Glomerular endothelial cell (primary cell): ENCODE results near the gene CCDC107. TPM values are rescaled to one million over a fixed set of nuclear protein-coding genes. Genes with fewer than 3 reads are reported as not detected.

Experiments
- DNase-seq: peaks from one replicate; pipeline ENCODE4 v3.0.0-alpha.2; 2011; ENCODE audit warnings: low read depth, low spot score; ENCODE audit errors: extremely low read depth
- total RNA-seq: library from RNA; depleted of rRNA; stranded (reverse); fragments of >200 nt; gene quantifications from 2 replicates; pipeline ENCODE4 v1.2.3, GENCODE V29; 2015

Gene CCDC107
- total RNA-seq, 1 donor from 2014 or later: 18.6 TPM

- no peak for DNase-seq
Observed at GRCh38 chr9:35681341-35682002, 23.4 kb downstream of the CCDC107 start.

- no peak for DNase-seq
Observed at GRCh38 chr9:35682051-35682450, 24.0 kb downstream of the CCDC107 start.

GRCh38 chr9:35682520-35683315 is 24.6 kb downstream of the CCDC107 start:
- no peak for DNase-seq

- no peak for DNase-seq
Observed at GRCh38 chr9:35683323-35683722, 25.2 kb downstream of the CCDC107 start.

- no peak for DNase-seq
Observed at GRCh38 chr9:35684921-35685320, 26.8 kb downstream of the CCDC107 start.

GRCh38 chr9:35685506-35685905 is 27.4 kb downstream of the CCDC107 start:
- no peak for DNase-seq

GRCh38 chr9:35686222-35687203 is 28.4 kb downstream of the CCDC107 start:
- no peak for DNase-seq

GRCh38 chr9:35687306-35687705 is 29.2 kb downstream of the CCDC107 start:
- no peak for DNase-seq

GRCh38 chr9:35687972-35688557 is 30.0 kb downstream of the CCDC107 start:
- DNase-seq: no peak

- no peak for DNase-seq
Observed at GRCh38 chr9:35688558-35689541, 30.8 kb downstream of the CCDC107 start.

GRCh38 chr9:35689542-35690293 is 31.6 kb downstream of the CCDC107 start, which contains the start of gene TPM2:
TPM2 (minus strand) TSS chr9:35689925; CDS start chr9:35689817, 108 bp downstream.
- DNase-seq: no peak

GRCh38 chr9:35690294-35690613 is 32.2 kb downstream of the CCDC107 start:
- DNase-seq: no peak

- no peak for DNase-seq
Observed at GRCh38 chr9:35690614-35691333, 32.7 kb downstream of the CCDC107 start.

GRCh38 chr9:35691334-35691650 is 33.2 kb downstream of the CCDC107 start:
- DNase-seq: no peak

- no peak for DNase-seq
Observed at GRCh38 chr9:35691757-35692301, 33.7 kb downstream of the CCDC107 start.

- DNase-seq: no peak
Observed at GRCh38 chr9:35695943-35696401, 37.9 kb downstream of the CCDC107 start.

- DNase-seq: no peak
Observed at GRCh38 chr9:35696520-35697215, 38.6 kb downstream of the CCDC107 start.
